Mucosa of rectum (tissue), 2 donors: ENCODE data around the gene WNT2B.

Experiments used
- H3K27ac ChIP-seq, 2 donors: one replicate each; pipeline ENCODE4 v1.7.0; 2013; ENCODE audit warnings: inconsistent platforms in 2 of 2, low read depth in 2 of 2, low read length in 2 of 2
- H3K27me3 ChIP-seq, 2 donors: one replicate each; pipeline ENCODE4 v1.7.0; 2013; ENCODE audit warnings: low read length in 2 of 2; ENCODE audit not compliant: control insufficient read depth in 2 of 2, insufficient read depth in 2 of 2
- H3K36me3 ChIP-seq, 2 donors: one replicate each; pipeline ENCODE4 v1.7.0; 2013; ENCODE audit warnings: low read length in 2 of 2; ENCODE audit not compliant: control insufficient read depth in 2 of 2, insufficient read depth in 2 of 2
- H3K4me1 ChIP-seq, 2 donors: one replicate each; pipeline ENCODE4 v1.7.0; 2013; ENCODE audit warnings: low read length in 2 of 2, mild to moderate bottlenecking in 1 of 2; ENCODE audit not compliant: control insufficient read depth in 2 of 2, insufficient read depth in 2 of 2
- H3K4me3 ChIP-seq, 2 donors: one replicate each; pipeline ENCODE4 v1.7.0; 2013; ENCODE audit warnings: low read length in 2 of 2
- H3K9ac ChIP-seq, 2 donors: one replicate each; pipeline ENCODE4 v1.7.0; 2013; ENCODE audit warnings: low read length in 2 of 2, low read depth in 1 of 2, mild to moderate bottlenecking in 1 of 2
- H3K9me3 ChIP-seq, 2 donors: one replicate each; pipeline ENCODE4 v1.7.0; 2013; ENCODE audit warnings: low read length in 2 of 2; ENCODE audit not compliant: control insufficient read depth in 2 of 2
- donor health status: healthy.
- donor health status: Normal muscosa, but diverticular disease.

WNT2B gene

GRCh38 chr1:112536561-112536960 is 27.8 kb downstream of the WNT2B start:
- no peak overlapping the region for H3K4me3 ChIP-seq
- H3K36me3 ChIP-seq: peaks cover 7 to 15% of the 10 kb centered on the region in 2 donors
- no peaks in the 10 kb centered on the region for H3K9me3 ChIP-seq
- H3K9ac ChIP-seq: no peak overlapping the region
- no peak overlapping the region for H3K27ac ChIP-seq
- no peaks in the 10 kb centered on the region for H3K27me3 ChIP-seq
- peaks cover 0 to 4% of the 10 kb centered on the region in 2 donors for H3K4me1 ChIP-seq

GRCh38 chr1:112537456-112537855 is 28.7 kb downstream of the WNT2B start:
- no peaks in the 10 kb centered on the region for H3K27me3 ChIP-seq
- H3K27ac ChIP-seq: no peak overlapping the region
- peaks cover 7 to 20% of the 10 kb centered on the region in 2 donors for H3K36me3 ChIP-seq
- H3K9me3 ChIP-seq: no peaks in the 10 kb centered on the region
- no peak overlapping the region for H3K9ac ChIP-seq
- H3K4me3 ChIP-seq: no peak overlapping the region
- peaks cover 0 to 1% of the 10 kb centered on the region in 2 donors for H3K4me1 ChIP-seq

GRCh38 chr1:112538883-112539282 is 30.1 kb downstream of the WNT2B start:
- Histone ChIP-seq H3K9ac (no peak overlapping the region), H3K27ac (no peak overlapping the region), H3K4me3 (no peak overlapping the region), H3K4me1 (no peaks in the 10 kb centered on the region), H3K36me3 (peaks cover 7 to 20% of the 10 kb centered on the region in 2 donors), H3K9me3 (no peaks in the 10 kb centered on the region), H3K27me3 (no peaks in the 10 kb centered on the region)

GRCh38 chr1:112540226-112540794 is 31.5 kb downstream of the WNT2B start:
- Histone ChIP-seq H3K27me3 (no peaks in the 10 kb centered on the region), H3K4me1 (no peaks in the 10 kb centered on the region), H3K9ac (no peak overlapping the region), H3K9me3 (no peaks in the 10 kb centered on the region), H3K4me3 (no peak overlapping the region), H3K27ac (no peak overlapping the region), H3K36me3 (peaks cover 8 to 20% of the 10 kb centered on the region in 2 donors)

GRCh38 chr1:112541299-112541698 is 32.5 kb downstream of the WNT2B start:
- H3K36me3 ChIP-seq: peaks cover 12 to 20% of the 10 kb centered on the region in 2 donors
- no peak overlapping the region for H3K27ac ChIP-seq

GRCh38 chr1:112542206-112542973 is 33.6 kb downstream of the WNT2B start:
- no peak overlapping the region for H3K4me3 ChIP-seq
- peaks cover 12 to 20% of the 10 kb centered on the region in 2 donors for H3K36me3 ChIP-seq
- H3K9me3 ChIP-seq: no peaks in the 10 kb centered on the region
- H3K9ac ChIP-seq: no peak overlapping the region
- H3K27me3 ChIP-seq: no peaks in the 10 kb centered on the region
- H3K27ac ChIP-seq: no peak overlapping the region
- no peaks in the 10 kb centered on the region for H3K4me1 ChIP-seq

More at GRCh38 chr1:112541299-112541698, 32.5 kb downstream of the WNT2B start:
- no peaks in the 10 kb centered on the region for H3K9me3 ChIP-seq
- H3K4me1 ChIP-seq: no peaks in the 10 kb centered on the region
- H3K4me3 ChIP-seq: no peak overlapping the region
- H3K27me3 ChIP-seq: no peaks in the 10 kb centered on the region
- no peak overlapping the region for H3K9ac ChIP-seq

GRCh38 chr1:112544011-112544688 is 35.4 kb downstream of the WNT2B start:
- Histone ChIP-seq H3K4me1 (peaks cover 0 to 4% of the 10 kb centered on the region in 2 donors), H3K9ac (no peak overlapping the region), H3K9me3 (no peaks in the 10 kb centered on the region), H3K36me3 (peaks cover 12 to 13% of the 10 kb centered on the region in 2 donors), H3K27ac (peak overlapping the region in 1 of 2 donors; percentile 46), H3K27me3 (no peaks in the 10 kb centered on the region), H3K4me3 (no peak overlapping the region)

- no peak overlapping the region for H3K4me3 ChIP-seq
- H3K36me3 ChIP-seq: peaks cover 12% of the 10 kb centered on the region in 2 donors
- H3K27ac ChIP-seq: peak overlapping the region in 1 of 2 donors; percentile 46
These were observed 36.0 kb downstream of the WNT2B start for GRCh38 chr1:112544751-112545150.

GRCh38 chr1:112546076-112546475 is 37.3 kb downstream of the WNT2B start:
- no peak overlapping the region for H3K4me3 ChIP-seq
- peaks cover 5 to 8% of the 10 kb centered on the region in 2 donors for H3K36me3 ChIP-seq
- no peaks in the 10 kb centered on the region for H3K9me3 ChIP-seq
- H3K9ac ChIP-seq: no peak overlapping the region
- H3K27me3 ChIP-seq: no peaks in the 10 kb centered on the region
- no peak overlapping the region for H3K27ac ChIP-seq
- peaks cover 2 to 13% of the 10 kb centered on the region in 2 donors for H3K4me1 ChIP-seq

More at GRCh38 chr1:112544751-112545150, 36.0 kb downstream of the WNT2B start:
- H3K9me3 ChIP-seq: no peaks in the 10 kb centered on the region
- no peak overlapping the region for H3K9ac ChIP-seq
- H3K4me1 ChIP-seq: peaks cover 0 to 5% of the 10 kb centered on the region in 2 donors
- no peaks in the 10 kb centered on the region for H3K27me3 ChIP-seq

- H3K9ac ChIP-seq: no peak overlapping the region
- peak overlapping the region; percentile 75 to 76 for H3K27ac ChIP-seq
- H3K27me3 ChIP-seq: no peaks in the 10 kb centered on the region
- H3K9me3 ChIP-seq: no peaks in the 10 kb centered on the region
- H3K4me1 ChIP-seq: peaks cover 2 to 13% of the 10 kb centered on the region in 2 donors
- peak overlapping the region; percentile 32 to 37 for H3K4me3 ChIP-seq
- peaks cover 0 to 5% of the 10 kb centered on the region in 2 donors for H3K36me3 ChIP-seq
These were observed 39.8 kb downstream of the WNT2B start for GRCh38 chr1:112548547-112548946.
